Measurements from ENCODE around the gene BLZF1. TPM values are rescaled to one million over a fixed set of nuclear protein-coding genes. Genes with fewer than 3 reads are reported as not detected.
"Not testable (repeated sequence)": the region's sequence is repeated elsewhere in the genome, so short reads cannot be mapped to it uniquely, and the experiment has no call there.

BLZF1 gene
- total RNA-seq, 3 donors from 2014 or later (not counting 1 experiment from before 2014, with no cell fraction given): 13.2 to 21.6 (median 18.2) TPM

DNA sequence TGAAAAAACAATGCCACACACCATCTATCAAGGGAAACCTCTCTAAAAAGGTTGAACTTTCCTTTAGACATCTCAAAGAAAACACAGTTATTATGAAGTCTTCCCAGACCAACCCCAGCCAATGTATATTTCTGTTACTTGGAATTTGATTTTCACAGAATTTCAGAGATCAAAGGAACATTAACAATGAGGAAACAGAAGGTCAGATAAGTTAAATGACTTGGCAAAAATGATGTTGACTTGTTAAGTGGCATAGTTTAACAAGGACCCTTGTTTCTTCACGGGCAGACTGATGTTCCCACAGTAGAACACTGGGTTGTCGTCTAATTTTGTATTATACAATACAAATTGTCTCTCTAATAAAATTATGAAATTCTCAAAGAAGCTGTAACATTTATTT is 29.4 kb upstream of the BLZF1 start:
- intact Hi-C loops (cut with micrococcal nuclease): no loop called here
- no peak overlapping the region for H3K27ac Mint-ChIP-seq
- H3K27me3 Mint-ChIP-seq (ENCODE audit: low read depth in 2 of 2): no peaks in the 10 kb centered on the region

DNA sequence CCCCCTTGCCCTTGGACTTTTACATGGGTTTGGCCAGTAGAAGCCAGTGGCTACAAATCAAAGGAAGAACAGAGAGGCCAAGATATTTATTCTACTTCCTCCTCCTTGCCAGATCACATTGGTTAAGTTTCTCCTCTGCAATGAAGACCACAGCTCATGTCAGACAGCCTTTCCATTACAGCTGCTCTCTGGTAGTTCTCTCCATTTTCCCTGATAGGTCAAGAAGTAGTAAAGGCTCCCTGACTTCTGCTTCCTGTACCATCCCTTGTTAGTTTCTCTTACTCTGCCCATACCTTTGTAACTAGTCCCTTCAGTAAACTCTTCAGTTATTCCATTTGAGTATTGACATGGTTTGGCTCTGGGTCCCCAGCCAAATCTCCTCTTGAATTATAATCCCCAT is 28.2 kb upstream of the BLZF1 start:
- H3K27ac Mint-ChIP-seq: no peak overlapping the region
- no peaks in the 10 kb centered on the region for H3K9me3 Mint-ChIP-seq
- peaks cover 0 to 8% of the 10 kb centered on the region in 2 donors for H3K4me1 Mint-ChIP-seq
- TF ChIP-seq, protein P1, sequence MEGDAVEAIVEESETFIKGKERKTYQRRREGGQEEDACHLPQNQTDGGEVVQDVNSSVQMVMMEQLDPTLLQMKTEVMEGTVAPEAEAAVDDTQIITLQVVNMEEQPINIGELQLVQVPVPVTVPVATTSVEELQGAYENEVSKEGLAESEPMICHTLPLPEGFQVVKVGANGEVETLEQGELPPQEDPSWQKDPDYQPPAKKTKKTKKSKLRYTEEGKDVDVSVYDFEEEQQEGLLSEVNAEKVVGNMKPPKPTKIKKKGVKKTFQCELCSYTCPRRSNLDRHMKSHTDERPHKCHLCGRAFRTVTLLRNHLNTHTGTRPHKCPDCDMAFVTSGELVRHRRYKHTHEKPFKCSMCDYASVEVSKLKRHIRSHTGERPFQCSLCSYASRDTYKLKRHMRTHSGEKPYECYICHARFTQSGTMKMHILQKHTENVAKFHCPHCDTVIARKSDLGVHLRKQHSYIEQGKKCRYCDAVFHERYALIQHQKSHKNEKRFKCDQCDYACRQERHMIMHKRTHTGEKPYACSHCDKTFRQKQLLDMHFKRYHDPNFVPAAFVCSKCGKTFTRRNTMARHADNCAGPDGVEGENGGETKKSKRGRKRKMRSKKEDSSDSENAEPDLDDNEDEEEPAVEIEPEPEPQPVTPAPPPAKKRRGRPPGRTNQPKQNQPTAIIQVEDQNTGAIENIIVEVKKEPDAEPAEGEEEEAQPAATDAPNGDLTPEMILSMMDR (IDR thresholded peaks at IDR 0.05): no peak
- no peaks in the 10 kb centered on the region for H3K27me3 Mint-ChIP-seq (ENCODE audit: low read depth in 2 of 2)
- Histone ChIP-seq H3K27me3 (ENCODE audit: control insufficient read depth, insufficient read depth, low read length) (no peaks in the 10 kb centered on the region), H3K27ac (ENCODE audit: low read length) (no peak overlapping the region), H3K9me3 (ENCODE audit: control insufficient read depth, insufficient read depth, low read length) (no peaks in the 10 kb centered on the region), H3K4me3 (ENCODE audit: low read length) (no peak overlapping the region), H3K4me1 (ENCODE audit: control insufficient read depth, insufficient read depth, low read length) (no peaks in the 10 kb centered on the region), H3K36me3 (ENCODE audit: control insufficient read depth, insufficient read depth, low read length) (no peaks in the 10 kb centered on the region)
- DNase-seq (no peak), ATAC-seq (no peak)
- intact Hi-C loops (cut with micrococcal nuclease): no loop called here
- no peak overlapping the region for H3K4me3 Mint-ChIP-seq
- H3K36me3 Mint-ChIP-seq: no peaks in the 10 kb centered on the region

More for the DNA sequence above, 29.4 kb upstream of the BLZF1 start:
- Histone ChIP-seq H3K27ac (ENCODE audit: low read length) (no peak overlapping the region), H3K9me3 (ENCODE audit: control insufficient read depth, insufficient read depth, low read length) (no peaks in the 10 kb centered on the region), H3K27me3 (ENCODE audit: control insufficient read depth, insufficient read depth, low read length) (no peaks in the 10 kb centered on the region), H3K4me3 (ENCODE audit: low read length) (no peak overlapping the region), H3K36me3 (ENCODE audit: control insufficient read depth, insufficient read depth, low read length) (no peaks in the 10 kb centered on the region), H3K4me1 (ENCODE audit: control insufficient read depth, insufficient read depth, low read length) (no peaks in the 10 kb centered on the region)
- TF ChIP-seq, protein P1 (IDR thresholded peaks at IDR 0.05): no peak
- WGBS (ENCODE audit: insufficient coverage): 40% methylated on average over 1 of the region's 2 CpGs
- Mint-ChIP-seq H3K9me3 (no peaks in the 10 kb centered on the region), H3K36me3 (no peaks in the 10 kb centered on the region), H3K4me3 (no peak overlapping the region), H3K4me1 (peaks cover 0 to 8% of the 10 kb centered on the region in 2 donors)
- DNase-seq (no peak), ATAC-seq (no peak)

DNA sequence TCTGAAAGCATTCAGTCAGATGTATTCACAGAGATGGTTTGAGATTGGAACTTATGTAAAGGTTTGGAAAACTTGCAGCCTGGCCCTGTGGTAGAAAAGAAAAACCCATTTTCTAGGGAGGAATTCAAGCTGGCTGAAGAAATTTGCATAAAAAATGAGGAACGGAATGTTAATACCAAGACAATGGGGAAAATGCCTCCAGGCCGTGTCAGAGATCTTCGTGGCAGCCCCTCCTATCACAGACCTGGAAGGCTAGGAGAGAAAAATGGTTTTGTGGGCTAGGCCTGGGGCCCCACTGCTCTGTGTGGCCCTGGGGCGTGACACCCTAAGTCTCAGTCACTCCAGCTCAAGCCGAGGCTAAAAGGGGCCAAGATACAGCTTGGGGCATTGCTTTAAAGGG is 27.1 kb upstream of the BLZF1 start:
- H3K27me3 Mint-ChIP-seq (ENCODE audit: low read depth in 2 of 2): no peaks in the 10 kb centered on the region

DNA sequence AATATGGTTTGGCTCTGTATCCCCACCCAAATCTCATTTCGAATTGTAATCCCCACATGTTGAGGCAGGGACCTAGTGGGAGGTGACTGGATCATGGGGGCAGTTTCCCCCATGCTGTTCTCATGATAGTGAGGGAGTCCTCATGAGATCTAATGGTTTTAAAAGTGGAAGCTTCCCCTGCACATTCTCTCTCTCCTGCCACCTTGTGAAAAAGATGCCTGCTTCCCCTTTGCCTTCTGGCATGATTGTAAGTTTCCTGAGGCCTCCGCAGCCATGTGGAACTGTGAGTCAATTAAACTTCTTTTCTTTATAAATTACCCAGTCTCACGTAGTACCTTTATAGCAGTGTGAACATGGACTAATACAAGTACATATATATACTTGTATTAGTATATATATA is 25.9 kb upstream of the BLZF1 start:
- DNase-seq; intact Hi-C loops (cut with micrococcal nuclease); H3K27me3 Mint-ChIP-seq (ENCODE audit: low read depth in 2 of 2); H3K27me3 ChIP-seq (ENCODE audit: control insufficient read depth, insufficient read depth, low read length); H3K4me1 Mint-ChIP-seq; H3K4me3 ChIP-seq (ENCODE audit: low read length); H3K36me3 Mint-ChIP-seq; H3K36me3 ChIP-seq (ENCODE audit: control insufficient read depth, insufficient read depth, low read length); H3K27ac Mint-ChIP-seq; H3K9me3 ChIP-seq (ENCODE audit: control insufficient read depth, insufficient read depth, low read length); H3K4me3 Mint-ChIP-seq; H3K4me1 ChIP-seq (ENCODE audit: control insufficient read depth, insufficient read depth, low read length); H3K9me3 Mint-ChIP-seq; H3K27ac ChIP-seq (ENCODE audit: low read length); ATAC-seq: not testable (repeated sequence)
- WGBS (ENCODE audit: insufficient coverage): 87% methylated on average over 2 of the region's 3 CpGs

More for the DNA sequence above, 27.1 kb upstream of the BLZF1 start:
- intact Hi-C loops (cut with micrococcal nuclease): no loop called here
- Histone ChIP-seq H3K27ac (ENCODE audit: low read length) (no peak overlapping the region), H3K9me3 (ENCODE audit: control insufficient read depth, insufficient read depth, low read length) (no peaks in the 10 kb centered on the region), H3K4me1 (ENCODE audit: control insufficient read depth, insufficient read depth, low read length) (no peaks in the 10 kb centered on the region), H3K36me3 (ENCODE audit: control insufficient read depth, insufficient read depth, low read length) (no peaks in the 10 kb centered on the region), H3K27me3 (ENCODE audit: control insufficient read depth, insufficient read depth, low read length) (no peaks in the 10 kb centered on the region), H3K4me3 (ENCODE audit: low read length) (no peak overlapping the region)
- Mint-ChIP-seq H3K36me3 (no peaks in the 10 kb centered on the region), H3K4me1 (peaks cover 0 to 8% of the 10 kb centered on the region in 2 donors), H3K4me3 (no peak overlapping the region), H3K27ac (no peak overlapping the region), H3K9me3 (no peaks in the 10 kb centered on the region)
- no peak for ATAC-seq
- DNase-seq: no peak
- WGBS (ENCODE audit: insufficient coverage): 88% methylated on average over 5 of the region's 5 CpGs
- TF ChIP-seq, protein P1 (IDR thresholded peaks at IDR 0.05): no peak

Data from natural killer cell (primary cell).